ENCODE measurements around the gene LSM6. TPM values are rescaled to one million over a fixed set of nuclear protein-coding genes. Genes with fewer than 3 reads are reported as not detected.

Gene LSM6
- total RNA-seq, 1 experiment from 2014 or later, result 41.4 TPM

DNA sequence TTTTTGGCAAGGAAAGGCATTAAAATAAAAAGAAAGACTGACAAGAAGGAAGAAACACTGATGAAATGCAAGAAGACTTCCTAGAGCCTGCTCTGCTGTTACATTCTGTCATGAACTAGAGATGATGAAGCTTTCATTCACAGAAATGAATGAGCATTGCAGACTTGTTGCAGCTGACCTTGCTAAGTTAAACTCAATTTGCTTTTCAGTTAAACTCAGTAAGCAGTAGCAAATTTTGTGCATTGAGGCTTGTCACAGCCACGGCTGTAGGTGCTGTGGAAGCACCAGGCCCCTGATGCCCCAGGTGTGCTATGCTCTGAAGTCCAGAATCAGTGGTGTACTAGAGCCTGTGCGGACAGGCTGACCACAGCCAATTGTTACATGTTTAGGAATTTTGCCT, 39.6 kb upstream of the LSM6 start:
- TF ChIP-seq CTCF (IDR thresholded peaks at IDR 0.05; ENCODE audit: unreplicated experiment), result no peak

GRCh38 chr4:146142768-146143167, 32.8 kb upstream of the LSM6 start:
- peak; percentile 68 for DNase-seq (ENCODE audit: unreplicated experiment)

More for the DNA sequence above, 39.6 kb upstream of the LSM6 start:
- Mint-ChIP-seq H3K4me1 (ENCODE audit: insufficient read depth, unreplicated experiment) (peaks cover 12% of the 10 kb centered on the region), H3K36me3 (ENCODE audit: insufficient read depth, unreplicated experiment) (no peaks in the 10 kb centered on the region), H3K9me3 (ENCODE audit: unreplicated experiment) (no peaks in the 10 kb centered on the region), H3K27me3 (ENCODE audit: insufficient read depth, unreplicated experiment) (no peaks in the 10 kb centered on the region), H3K27ac (ENCODE audit: low read depth, unreplicated experiment) (no peak overlapping the region), H3K4me3 (ENCODE audit: unreplicated experiment) (no peak overlapping the region)
- no peak for DNase-seq (ENCODE audit: unreplicated experiment)
- CTCF ChIA-PET, result interaction anchor here (0.9 kb wide), 1 partner anchor 41 kb away, joined by 3 read pairs; no protein-coding TSS in a partner anchor
- POLR2A ChIA-PET, result no interaction called here
- intact Hi-C loops (cut with micrococcal nuclease), result no loop called here
- no TSS peak for BruUV-seq (replicated peaks)

GRCh38 chr4:146143888-146144287, 31.6 kb upstream of the LSM6 start:
- no peaks in the 10 kb centered on the region for H3K36me3 Mint-ChIP-seq (ENCODE audit: insufficient read depth, unreplicated experiment)
- no peaks in the 10 kb centered on the region for H3K27me3 Mint-ChIP-seq (ENCODE audit: insufficient read depth, unreplicated experiment)
- no peaks in the 10 kb centered on the region for H3K9me3 Mint-ChIP-seq (ENCODE audit: unreplicated experiment)
- POLR2A ChIA-PET, result interaction anchor here (1.2 kb wide), 1 partner anchor 9 kb away, joined by 3 read pairs; no protein-coding TSS in a partner anchor
- no TSS peak for BruUV-seq (replicated peaks)
- CTCF ChIA-PET, result interaction anchor here (1.0 kb wide), 1 partner anchor 186 kb away, joined by 4 read pairs; no protein-coding TSS in a partner anchor
- H3K4me3 Mint-ChIP-seq (ENCODE audit: unreplicated experiment), result no peak overlapping the region
- no peak for DNase-seq (ENCODE audit: unreplicated experiment)
- no peak for TF ChIP-seq CTCF (IDR thresholded peaks at IDR 0.05; ENCODE audit: unreplicated experiment)
- intact Hi-C loops (cut with micrococcal nuclease), result no loop called here
- H3K4me1 Mint-ChIP-seq (ENCODE audit: insufficient read depth, unreplicated experiment), result peaks cover 9% of the 10 kb centered on the region
- H3K27ac Mint-ChIP-seq (ENCODE audit: low read depth, unreplicated experiment), result no peak overlapping the region

More at GRCh38 chr4:146142768-146143167, 32.8 kb upstream of the LSM6 start:
- H3K4me3 Mint-ChIP-seq (ENCODE audit: unreplicated experiment), result no peak overlapping the region
- peaks cover 9% of the 10 kb centered on the region for H3K4me1 Mint-ChIP-seq (ENCODE audit: insufficient read depth, unreplicated experiment)
- no peaks in the 10 kb centered on the region for H3K27me3 Mint-ChIP-seq (ENCODE audit: insufficient read depth, unreplicated experiment)
- BruUV-seq (replicated peaks), result no TSS peak
- no peaks in the 10 kb centered on the region for H3K9me3 Mint-ChIP-seq (ENCODE audit: unreplicated experiment)
- ChIA-PET POLR2A (interaction anchor here (1.0 to 1.2 kb wide), 2 partner anchors 8 to 23 kb away, joined by 3 read pairs; no protein-coding TSS in a partner anchor), CTCF (no interaction called here)
- intact Hi-C loops (cut with micrococcal nuclease), result no loop called here
- no peak for TF ChIP-seq CTCF (IDR thresholded peaks at IDR 0.05; ENCODE audit: unreplicated experiment)
- H3K36me3 Mint-ChIP-seq (ENCODE audit: insufficient read depth, unreplicated experiment), result no peaks in the 10 kb centered on the region
- H3K27ac Mint-ChIP-seq (ENCODE audit: low read depth, unreplicated experiment), result no peak overlapping the region

DNA sequence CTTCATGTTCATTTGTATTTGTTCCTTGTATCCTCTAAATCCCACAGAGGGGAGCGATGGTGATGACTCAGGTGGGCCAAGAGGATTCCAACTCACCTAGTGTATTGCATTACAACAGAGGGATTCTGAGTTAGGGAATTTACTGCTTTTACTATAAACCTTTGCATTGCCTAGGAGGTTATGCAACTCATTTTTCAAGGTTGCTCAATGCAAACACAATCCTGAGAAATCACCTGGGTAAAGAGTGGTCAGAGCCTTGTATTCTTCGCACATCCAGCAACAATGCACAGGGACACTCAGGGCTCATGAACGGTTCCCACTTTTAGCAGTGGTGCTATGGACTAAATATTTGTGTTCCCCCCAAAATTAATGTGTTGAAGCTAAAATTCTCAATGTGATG, 28.6 kb upstream of the LSM6 start:
- no peaks in the 10 kb centered on the region for H3K36me3 Mint-ChIP-seq (ENCODE audit: insufficient read depth, unreplicated experiment)
- ChIA-PET CTCF (no interaction called here), POLR2A (interaction anchor here (0.7 kb wide), 1 partner anchor 378 kb away, joined by 3 read pairs; no protein-coding TSS in a partner anchor)
- BruUV-seq (replicated peaks), result no TSS peak
- DNase-seq (ENCODE audit: unreplicated experiment), result peak; percentile 74
- peaks cover 9% of the 10 kb centered on the region for H3K4me1 Mint-ChIP-seq (ENCODE audit: insufficient read depth, unreplicated experiment)
- H3K27ac Mint-ChIP-seq (ENCODE audit: low read depth, unreplicated experiment), result no peak overlapping the region
- intact Hi-C loops (cut with micrococcal nuclease), result no loop called here
- no peak for TF ChIP-seq CTCF (IDR thresholded peaks at IDR 0.05; ENCODE audit: unreplicated experiment)
- no peak overlapping the region for H3K4me3 Mint-ChIP-seq (ENCODE audit: unreplicated experiment)
- H3K27me3 Mint-ChIP-seq (ENCODE audit: insufficient read depth, unreplicated experiment), result no peaks in the 10 kb centered on the region
- no peaks in the 10 kb centered on the region for H3K9me3 Mint-ChIP-seq (ENCODE audit: unreplicated experiment)
